Stimulated activated CD4-positive, alpha-beta T cell treated with anti-CD3 and anti-CD28 coated beads, Interleukin-2, amount 100 ng/mL, for 24 hours (primary cell): ENCODE results near the gene TRPV3.
"Not testable (repeated sequence)": the region's sequence is repeated elsewhere in the genome, so short reads cannot be mapped to it uniquely, and the experiment has no call there.

ENCODE experiments used
- DNase-seq, 2 donors: peaks; one replicate each; pipeline ENCODE4 v3.0.0-alpha.2; 2020

Gene TRPV3

GRCh38 chr17:3514873-3515272 is 42.7 kb downstream of the TRPV3 start:
- no peak for DNase-seq

GRCh38 chr17:3514167-3514566 is 43.4 kb downstream of the TRPV3 start:
- not testable (repeated sequence) for DNase-seq

- no peak for DNase-seq
These were observed 44.1 kb downstream of the TRPV3 start for GRCh38 chr17:3513305-3514035.

GRCh38 chr17:3512505-3513171 is 45.0 kb downstream of the TRPV3 start:
- no peak for DNase-seq

GRCh38 chr17:3511852-3512504 is 45.6 kb downstream of the TRPV3 start:
- no peak for DNase-seq

GRCh38 chr17:3510090-3510489 is 47.5 kb downstream of the TRPV3 start:
- no peak for DNase-seq

- no peak for DNase-seq
These were observed 49.7 kb downstream of the TRPV3 start for GRCh38 chr17:3507869-3508268.

- no peak for DNase-seq
These were observed 50.5 kb downstream of the TRPV3 start for GRCh38 chr17:3507071-3507470.

- no peak for DNase-seq
These were observed 51.6 kb downstream of the TRPV3 start for GRCh38 chr17:3506054-3506453.

GRCh38 chr17:3505008-3505407 is 52.6 kb downstream of the TRPV3 start:
- no peak for DNase-seq

- no peak for DNase-seq
These were observed 54.3 kb downstream of the TRPV3 start for GRCh38 chr17:3503285-3503684.

GRCh38 chr17:3502466-3502865 is 55.1 kb downstream of the TRPV3 start:
- DNase-seq, result no peak

- DNase-seq, result no peak
These were observed 56.3 kb downstream of the TRPV3 start for GRCh38 chr17:3501344-3501743.

- no peak for DNase-seq
These were observed 60.5 kb downstream of the TRPV3 start for GRCh38 chr17:3497101-3497500.

- DNase-seq, result no peak
These were observed 72.0 kb downstream of the TRPV3 start for GRCh38 chr17:3485481-3486068.

- DNase-seq, result no peak
These were observed 74.8 kb downstream of the TRPV3 start for GRCh38 chr17:3482852-3483251.

- DNase-seq, result no peak
These were observed 77.6 kb downstream of the TRPV3 start for GRCh38 chr17:3479988-3480387.

GRCh38 chr17:3475812-3476610 is 81.6 kb downstream of the TRPV3 start, which contains the start of gene ASPA:
ASPA (plus strand) TSS chr17:3475997; CDS start chr17:3476160, 163 bp downstream.
- no peak for DNase-seq

- no peak for DNase-seq
These were observed 82.3 kb downstream of the TRPV3 start for GRCh38 chr17:3475251-3475685.

- DNase-seq, result no peak
These were observed 83.4 kb downstream of the TRPV3 start for GRCh38 chr17:3474212-3474611.

- no peak for DNase-seq
These were observed 85.5 kb downstream of the TRPV3 start for GRCh38 chr17:3472137-3472536.

- no peak for DNase-seq
These were observed 86.0 kb downstream of the TRPV3 start, which contains the start of gene SPATA22 for GRCh38 chr17:3471599-3471998. SPATA22 (minus strand) TSS chr17:3471819; CDS start chr17:3469325, 2,494 bp downstream.

- DNase-seq, result no peak
These were observed 88.1 kb downstream of the TRPV3 start for GRCh38 chr17:3469529-3469928.
